SH-SY5Y (cell line): Measurements from ENCODE around the gene ROBO2.

Experiments
- GATA2 ChIP-seq: IDR thresholded peaks from 2 replicates; pipeline ENCODE4 v1.6.1; 2011; ENCODE audit warnings: mild to moderate bottlenecking, low read depth, low read length
- GATA3 ChIP-seq: IDR thresholded peaks from 2 replicates; pipeline ENCODE4 v1.6.1; 2011; ENCODE audit warnings: low read depth, mild to moderate bottlenecking, low read length, moderate library complexity

DNA sequence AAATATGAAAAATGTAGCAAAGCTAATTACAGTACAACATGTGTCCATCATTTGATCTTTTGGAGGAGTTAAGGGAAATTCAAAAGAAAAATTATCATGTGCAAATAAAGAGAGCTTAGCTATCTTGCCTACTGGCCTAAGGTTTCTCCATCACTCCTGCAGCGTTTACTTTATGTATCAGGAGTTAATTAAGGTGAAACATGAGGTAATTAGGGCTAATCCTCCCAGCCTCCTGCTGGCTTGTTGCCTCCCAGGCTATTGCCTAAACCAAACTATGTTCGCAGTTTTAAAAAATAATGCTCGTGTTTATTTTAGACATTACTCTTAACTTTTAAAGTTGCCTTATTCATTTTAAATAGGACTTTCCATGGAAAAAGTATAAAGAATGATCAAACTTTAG, 367.5 kb downstream of the ROBO2 start:
- TF ChIP-seq GATA3 (no peak), GATA2 (no peak)
